Measurements from ENCODE around the gene NDUFA5.
A peak's percentile ranks its signal among the peaks of the same experiment; 100 is the strongest.
"Not testable (repeated sequence)": the region's sequence is repeated elsewhere in the genome, so short reads cannot be mapped to it uniquely, and the experiment has no call there.

Gene NDUFA5

DNA sequence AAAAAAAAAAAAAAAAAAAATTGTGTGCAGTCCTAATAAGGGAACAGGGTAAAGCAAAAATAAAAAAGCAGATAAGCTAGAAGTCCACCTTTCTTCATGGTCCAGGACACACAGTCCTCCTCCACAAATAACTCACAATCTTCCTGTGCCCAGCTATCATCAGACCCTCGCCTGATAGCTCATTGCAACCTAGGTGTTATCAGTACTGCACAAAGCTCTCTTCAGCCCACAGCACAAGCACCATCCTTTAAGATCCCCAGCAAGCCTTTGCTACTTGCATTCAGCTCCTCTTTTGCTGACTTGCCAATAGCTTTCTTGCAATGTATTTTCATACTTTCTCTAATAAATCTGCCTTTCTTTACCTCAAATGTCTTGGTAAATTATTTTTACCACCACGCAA lies 5.0 kb downstream of the NDUFA5 start:
- Histone ChIP-seq H3K4ac (ENCODE audit: low read depth in 1 of 2, low read length in 2 of 2) (no peak overlapping the region), H3K4me2 (ENCODE audit: low read length, poor library complexity, severe bottlenecking) (no peak overlapping the region), H2AK5ac (ENCODE audit: low read length, severe bottlenecking) (no peak overlapping the region), H2BK15ac (ENCODE audit: low read depth, poor library complexity, severe bottlenecking) (no peak overlapping the region), H3K27ac (ENCODE audit: low read length, poor library complexity, severe bottlenecking) (no peak overlapping the region), H3K9me3 (ENCODE audit: control insufficient read depth, low read length) (no peaks in the 10 kb centered on the region), H3K18ac (ENCODE audit: low read depth in 1 of 2, low read length in 2 of 2) (peak overlapping the region in 1 of 2 experiments; percentile 34), H2BK12ac (ENCODE audit: low read length in 2 of 2) (no peak overlapping the region), H4K8ac (ENCODE audit: low read length) (no peak overlapping the region), H3K9ac (ENCODE audit: low read length) (no peak overlapping the region), H3K14ac (ENCODE audit: low read length in 2 of 2) (no peak overlapping the region), H3K27me3 (ENCODE audit: control insufficient read depth in 1 of 2, insufficient read depth in 1 of 2, low read length in 2 of 2) (no peaks in the 10 kb centered on the region), H3K36me3 (ENCODE audit: control insufficient read depth in 1 of 2, insufficient read depth in 2 of 2, low read depth in 1 of 2, low read length in 2 of 2) (peaks cover 4 to 53% of the 10 kb centered on the region in 2 experiments), H3K79me1 (replicated peaks; ENCODE audit: low read length, poor library complexity, severe bottlenecking) (peaks cover 17% of the 10 kb centered on the region), H3K4me1 (ENCODE audit: control insufficient read depth, insufficient read depth, low read depth, low read length) (peaks cover 3% of the 10 kb centered on the region), H2BK120ac (ENCODE audit: low read depth, low read length) (no peak overlapping the region), H4K91ac (ENCODE audit: low read length) (no peak overlapping the region), H2BK5ac (ENCODE audit: low read depth, low read length, poor library complexity, severe bottlenecking) (peak overlapping the region; percentile 44), H3K4me3 (ENCODE audit: insufficient read depth in 1 of 2, low read depth in 1 of 2, low read length in 2 of 2) (no peak overlapping the region), H2AFZ (ENCODE audit: low read depth, low read length) (no peak overlapping the region), H3K23ac (ENCODE audit: low read length in 2 of 2) (no peak overlapping the region)
- no peak for DNase-seq
- 98% methylated on average over 2 of the region's 2 CpGs for WGBS

DNA sequence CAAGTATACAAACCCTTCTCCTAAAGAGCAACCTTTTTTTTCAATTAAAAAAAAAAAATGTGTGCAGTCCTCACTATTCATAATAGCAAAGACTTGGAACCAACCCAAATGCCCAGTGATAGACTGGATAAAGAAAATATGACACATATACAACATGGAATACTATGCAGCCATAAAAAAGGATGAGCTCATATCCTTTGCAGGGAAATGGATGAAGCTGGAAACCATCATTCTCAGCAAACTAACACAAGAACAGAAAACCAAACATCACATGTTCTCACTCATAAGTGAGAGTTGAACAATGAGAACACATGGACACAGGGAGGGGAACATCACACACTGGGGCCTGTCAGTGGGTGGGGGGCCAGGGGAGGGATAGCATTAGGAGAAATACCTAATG lies 5.5 kb downstream of the NDUFA5 start:
- not testable (repeated sequence) for H3K9ac ChIP-seq (ENCODE audit: low read length); H3K4ac ChIP-seq (ENCODE audit: low read depth in 1 of 2, low read length in 2 of 2); DNase-seq; H2AFZ ChIP-seq (ENCODE audit: low read depth, low read length); H4K8ac ChIP-seq (ENCODE audit: low read length); H3K27ac ChIP-seq (ENCODE audit: low read length, poor library complexity, severe bottlenecking); H3K14ac ChIP-seq (ENCODE audit: low read length in 2 of 2); H3K18ac ChIP-seq (ENCODE audit: low read depth in 1 of 2, low read length in 2 of 2); H2BK5ac ChIP-seq (ENCODE audit: low read depth, low read length, poor library complexity, severe bottlenecking); H2BK120ac ChIP-seq (ENCODE audit: low read depth, low read length); H2BK15ac ChIP-seq (ENCODE audit: low read depth, poor library complexity, severe bottlenecking); H3K4me2 ChIP-seq (ENCODE audit: low read length, poor library complexity, severe bottlenecking); H3K23ac ChIP-seq (ENCODE audit: low read length in 2 of 2); H2BK12ac ChIP-seq (ENCODE audit: low read length in 2 of 2); H3K27me3 ChIP-seq (ENCODE audit: control insufficient read depth in 1 of 2, insufficient read depth in 1 of 2, low read length in 2 of 2); H2AK5ac ChIP-seq (ENCODE audit: low read length, severe bottlenecking); H4K91ac ChIP-seq (ENCODE audit: low read length); H3K4me1 ChIP-seq (ENCODE audit: control insufficient read depth, insufficient read depth, low read depth, low read length); H3K9me3 ChIP-seq (ENCODE audit: control insufficient read depth, low read length); H3K4me3 ChIP-seq (ENCODE audit: insufficient read depth in 1 of 2, low read depth in 1 of 2, low read length in 2 of 2)
- H3K36me3 ChIP-seq (ENCODE audit: control insufficient read depth in 1 of 2, insufficient read depth in 2 of 2, low read depth in 1 of 2, low read length in 2 of 2): peaks cover 4 to 53% of the 10 kb centered on the region in 2 experiments
- H3K79me1 ChIP-seq (replicated peaks; ENCODE audit: low read length, poor library complexity, severe bottlenecking): peaks cover 17% of the 10 kb centered on the region

DNA sequence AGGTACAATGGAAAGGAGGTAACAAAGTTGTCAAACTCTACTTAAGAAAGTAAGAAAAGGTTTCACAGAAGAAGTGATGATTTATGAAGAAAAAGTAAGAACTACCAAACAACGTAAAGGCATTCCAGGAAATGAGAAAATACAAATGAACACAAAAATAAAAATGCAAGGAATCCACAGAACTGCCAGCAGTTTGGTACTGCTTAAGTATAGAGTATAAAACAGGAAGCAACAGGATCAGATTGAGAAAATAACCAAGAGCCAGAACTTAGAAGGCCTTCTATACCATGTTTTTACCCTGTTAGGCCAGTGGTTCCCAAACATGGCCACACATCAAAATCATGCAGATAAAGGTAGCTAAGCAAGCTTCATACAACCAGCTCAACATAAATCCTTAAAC lies 9.2 kb downstream of the NDUFA5 start:
- no peaks in the 10 kb centered on the region for H3K27me3 ChIP-seq (ENCODE audit: control insufficient read depth in 1 of 2, insufficient read depth in 1 of 2, low read length in 2 of 2)
- H4K8ac ChIP-seq (ENCODE audit: low read length): no peak overlapping the region
- no peak overlapping the region for H3K4ac ChIP-seq (ENCODE audit: low read depth in 1 of 2, low read length in 2 of 2)
- no peak overlapping the region for H2BK120ac ChIP-seq (ENCODE audit: low read depth, low read length)
- no peak overlapping the region for H2BK5ac ChIP-seq (ENCODE audit: low read depth, low read length, poor library complexity, severe bottlenecking)
- peaks cover 4 to 38% of the 10 kb centered on the region in 2 experiments for H3K36me3 ChIP-seq (ENCODE audit: control insufficient read depth in 1 of 2, insufficient read depth in 2 of 2, low read depth in 1 of 2, low read length in 2 of 2)
- no peak overlapping the region for H3K4me3 ChIP-seq (ENCODE audit: insufficient read depth in 1 of 2, low read depth in 1 of 2, low read length in 2 of 2)
- no peak overlapping the region for H4K91ac ChIP-seq (ENCODE audit: low read length)
- H3K23ac ChIP-seq (ENCODE audit: low read length in 2 of 2): no peak overlapping the region
- no peak overlapping the region for H3K27ac ChIP-seq (ENCODE audit: low read length, poor library complexity, severe bottlenecking)
- no peaks in the 10 kb centered on the region for H3K4me1 ChIP-seq (ENCODE audit: control insufficient read depth, insufficient read depth, low read depth, low read length)
- no peak overlapping the region for H2AFZ ChIP-seq (ENCODE audit: low read depth, low read length)
- no peak overlapping the region for H3K9ac ChIP-seq (ENCODE audit: low read length)
- no peaks in the 10 kb centered on the region for H3K9me3 ChIP-seq (ENCODE audit: control insufficient read depth, low read length)
- H3K18ac ChIP-seq (ENCODE audit: low read depth in 1 of 2, low read length in 2 of 2): no peak overlapping the region
- peaks cover 11% of the 10 kb centered on the region for H3K79me1 ChIP-seq (replicated peaks; ENCODE audit: low read length, poor library complexity, severe bottlenecking)
- H2AK5ac ChIP-seq (ENCODE audit: low read length, severe bottlenecking): no peak overlapping the region
- no peak overlapping the region for H3K14ac ChIP-seq (ENCODE audit: low read length in 2 of 2)
- WGBS: no CpG with 5 or more reads among the region's 1 CpG
- no peak overlapping the region for H2BK15ac ChIP-seq (ENCODE audit: low read depth, poor library complexity, severe bottlenecking)
- no peak for DNase-seq
- no peak overlapping the region for H2BK12ac ChIP-seq (ENCODE audit: low read length in 2 of 2)
- no peak overlapping the region for H3K4me2 ChIP-seq (ENCODE audit: low read length, poor library complexity, severe bottlenecking)

DNA sequence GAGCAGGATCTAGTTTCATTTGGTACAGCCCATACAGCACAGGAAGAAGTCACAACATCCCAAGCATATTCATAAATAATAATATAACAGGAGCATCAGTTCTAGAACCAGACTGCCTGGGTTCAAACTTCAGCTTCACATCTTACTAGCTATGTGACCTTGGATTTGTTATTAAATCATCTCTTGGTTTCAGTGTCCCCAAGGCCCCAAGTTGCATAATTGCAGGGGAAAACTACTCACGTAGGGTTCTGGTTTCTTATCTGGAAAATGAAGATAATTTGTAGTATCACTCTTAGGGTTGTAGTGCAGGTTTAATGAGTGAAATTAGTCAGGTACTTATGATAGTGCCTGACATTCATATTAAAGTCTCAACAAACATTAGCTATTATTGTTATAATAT lies 17.7 kb downstream of the NDUFA5 start:
- H3K23ac ChIP-seq (ENCODE audit: low read length in 2 of 2): no peak overlapping the region
- H3K4me3 ChIP-seq (ENCODE audit: insufficient read depth in 1 of 2, low read depth in 1 of 2, low read length in 2 of 2): no peak overlapping the region
- H3K14ac ChIP-seq (ENCODE audit: low read length in 2 of 2): no peak overlapping the region
- H3K27ac ChIP-seq (ENCODE audit: low read length, poor library complexity, severe bottlenecking): no peak overlapping the region
- 67% methylated on average over 1 of the region's 1 CpG for WGBS
- no peak overlapping the region for H2BK5ac ChIP-seq (ENCODE audit: low read depth, low read length, poor library complexity, severe bottlenecking)
- H2AK5ac ChIP-seq (ENCODE audit: low read length, severe bottlenecking): no peak overlapping the region
- no peak overlapping the region for H3K9ac ChIP-seq (ENCODE audit: low read length)
- no peak overlapping the region for H2BK120ac ChIP-seq (ENCODE audit: low read depth, low read length)
- no peaks in the 10 kb centered on the region for H3K27me3 ChIP-seq (ENCODE audit: control insufficient read depth in 1 of 2, insufficient read depth in 1 of 2, low read length in 2 of 2)
- no peak for DNase-seq
- H4K91ac ChIP-seq (ENCODE audit: low read length): no peak overlapping the region
- H3K18ac ChIP-seq (ENCODE audit: low read depth in 1 of 2, low read length in 2 of 2): no peak overlapping the region
- peaks cover 0 to 3% of the 10 kb centered on the region in 2 experiments for H3K36me3 ChIP-seq (ENCODE audit: control insufficient read depth in 1 of 2, insufficient read depth in 2 of 2, low read depth in 1 of 2, low read length in 2 of 2)
- H3K9me3 ChIP-seq (ENCODE audit: control insufficient read depth, low read length): no peaks in the 10 kb centered on the region
- no peak overlapping the region for H2AFZ ChIP-seq (ENCODE audit: low read depth, low read length)
- H3K79me1 ChIP-seq (replicated peaks; ENCODE audit: low read length, poor library complexity, severe bottlenecking): peaks cover 3% of the 10 kb centered on the region
- H3K4ac ChIP-seq (ENCODE audit: low read depth in 1 of 2, low read length in 2 of 2): no peak overlapping the region
- no peak overlapping the region for H2BK15ac ChIP-seq (ENCODE audit: low read depth, poor library complexity, severe bottlenecking)
- H2BK12ac ChIP-seq (ENCODE audit: low read length in 2 of 2): no peak overlapping the region
- no peak overlapping the region for H3K4me2 ChIP-seq (ENCODE audit: low read length, poor library complexity, severe bottlenecking)
- no peaks in the 10 kb centered on the region for H3K4me1 ChIP-seq (ENCODE audit: control insufficient read depth, insufficient read depth, low read depth, low read length)
- no peak overlapping the region for H4K8ac ChIP-seq (ENCODE audit: low read length)
